Lung microvascular endothelial cell (primary cell): ENCODE measurements around the gene MGAT5. TPM values are rescaled to one million over a fixed set of nuclear protein-coding genes. Genes with fewer than 3 reads are reported as not detected.

ENCODE experiments used
- DNase-seq, 2 donors: peaks; one replicate each; pipeline versions ENCODE4 v3.0.0 to v3.0.0-alpha.2; 2010; ENCODE audit warnings: low read depth in 2 of 2
- total RNA-seq: library from RNA; depleted of rRNA; stranded (reverse); fragments of >200 nt; gene quantifications from 2 replicates; pipeline ENCODE4 v1.2.1, GENCODE V29; 2014

MGAT5 gene
- total RNA-seq, 1 donor from 2014 or later = 158 TPM

DNA sequence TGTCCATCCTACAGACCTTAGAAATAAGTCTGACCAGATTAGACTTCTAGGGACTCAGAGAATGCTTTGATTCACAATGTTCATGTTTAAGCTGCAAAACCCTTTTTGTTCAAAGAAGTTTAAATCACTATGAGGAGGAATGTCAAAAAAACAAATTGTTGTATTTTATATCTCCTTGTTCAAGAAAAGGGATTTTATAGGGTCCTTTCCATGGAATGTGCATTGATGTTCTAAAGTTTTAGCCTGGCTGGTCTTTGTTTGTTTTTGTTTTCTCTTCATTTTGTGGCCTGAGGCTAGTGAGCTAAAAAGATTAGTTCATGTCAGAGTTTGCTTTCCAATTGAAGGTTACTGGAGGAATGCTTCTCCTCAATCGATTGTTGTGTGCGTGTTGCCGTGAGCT lies 77.2 kb downstream of the MGAT5 start:
- DNase-seq = no peak

- peak; percentile 52 to 54 for DNase-seq
Observed at GRCh38 chr2:134333646-134334189, 79.8 kb downstream of the MGAT5 start.

GRCh38 chr2:134334542-134335353 lies 80.9 kb downstream of the MGAT5 start:
- no peak for DNase-seq

GRCh38 chr2:134335601-134336000 lies 81.7 kb downstream of the MGAT5 start:
- no peak for DNase-seq

- no peak for DNase-seq
Observed at GRCh38 chr2:134336352-134336751, 82.5 kb downstream of the MGAT5 start.

DNA sequence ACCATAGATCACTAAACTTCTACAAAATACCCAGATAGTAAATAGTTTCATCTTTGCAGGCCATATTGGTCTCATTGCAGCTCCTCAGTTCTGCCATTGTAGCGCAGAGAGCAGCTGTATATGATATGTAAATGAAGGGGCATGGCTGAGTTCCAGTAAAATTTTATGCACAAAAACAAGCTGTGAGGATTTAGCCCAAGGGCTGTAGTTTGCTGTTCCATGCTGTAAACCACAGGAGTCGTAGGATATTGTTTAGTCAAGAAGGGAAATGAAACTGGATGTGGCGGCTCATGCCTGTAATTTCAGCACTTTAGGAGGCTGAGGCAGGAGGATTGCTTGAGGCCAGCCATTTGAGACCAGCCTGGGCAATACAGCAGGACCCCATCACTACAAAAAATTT lies 83.0 kb downstream of the MGAT5 start:
- DNase-seq = no peak

DNA sequence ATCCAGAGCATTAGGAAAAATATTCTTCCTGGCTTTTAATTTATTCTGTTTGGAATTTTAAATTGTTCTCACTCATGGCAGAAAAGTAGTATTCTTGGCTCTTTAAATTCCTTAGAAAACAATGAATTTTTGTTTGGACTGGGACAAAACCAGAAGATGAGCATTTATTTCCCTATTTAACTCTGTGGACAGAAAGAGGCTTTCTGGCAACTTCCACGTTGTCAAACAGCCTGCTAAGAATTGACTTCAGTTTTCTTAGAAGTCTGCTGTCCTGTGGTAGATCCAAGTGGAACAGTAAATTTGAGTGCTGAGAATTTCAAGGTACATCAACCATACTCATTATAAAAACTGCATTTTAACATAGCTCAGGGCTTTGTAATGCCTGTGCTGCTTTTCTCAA lies 83.8 kb downstream of the MGAT5 start:
- DNase-seq = no peak

- DNase-seq = no peak
Observed at GRCh38 chr2:134338208-134338607, 84.3 kb downstream of the MGAT5 start.

- DNase-seq = peak; percentile 20 to 50
Observed at GRCh38 chr2:134341476-134341875, 87.6 kb downstream of the MGAT5 start.

DNA sequence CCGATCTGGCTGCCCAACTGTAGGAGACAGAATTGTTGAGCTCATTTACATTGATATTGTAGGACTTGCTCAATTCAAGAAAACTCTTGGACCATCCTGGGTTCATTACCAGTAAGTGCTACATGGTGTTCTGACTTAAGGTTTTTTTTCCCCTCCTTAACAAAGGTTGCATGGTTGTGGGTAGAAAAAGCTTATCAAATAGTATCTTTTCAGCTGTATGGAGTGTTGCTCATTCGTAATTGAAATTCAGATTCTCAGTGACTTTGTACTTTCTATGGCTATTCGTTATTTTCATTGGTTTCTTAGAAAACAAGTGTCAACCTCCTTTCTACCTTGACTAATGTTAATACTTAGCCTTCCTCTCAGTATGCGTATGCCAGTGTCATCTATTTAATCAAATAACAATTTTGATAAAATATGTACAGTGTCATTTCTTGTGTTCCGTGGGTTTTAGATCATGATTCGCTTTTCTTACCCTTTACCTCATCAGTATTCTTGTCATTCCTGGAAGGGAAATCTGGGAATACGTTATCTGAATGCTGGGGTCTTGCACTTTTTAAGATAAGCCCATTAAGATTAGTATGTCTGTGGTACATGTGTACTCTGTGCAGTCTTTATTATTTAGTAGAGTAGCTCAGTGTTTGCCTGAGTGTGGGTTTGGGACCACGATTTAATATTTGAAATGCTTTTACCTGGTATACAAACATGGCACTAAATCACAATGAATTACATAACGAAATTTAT lies 91.3 kb downstream of the MGAT5 start:
- DNase-seq = no peak

- DNase-seq = no peak
Observed at GRCh38 chr2:134346141-134346540, 92.3 kb downstream of the MGAT5 start.

GRCh38 chr2:134347756-134348155 lies 93.9 kb downstream of the MGAT5 start:
- DNase-seq = no peak

DNA sequence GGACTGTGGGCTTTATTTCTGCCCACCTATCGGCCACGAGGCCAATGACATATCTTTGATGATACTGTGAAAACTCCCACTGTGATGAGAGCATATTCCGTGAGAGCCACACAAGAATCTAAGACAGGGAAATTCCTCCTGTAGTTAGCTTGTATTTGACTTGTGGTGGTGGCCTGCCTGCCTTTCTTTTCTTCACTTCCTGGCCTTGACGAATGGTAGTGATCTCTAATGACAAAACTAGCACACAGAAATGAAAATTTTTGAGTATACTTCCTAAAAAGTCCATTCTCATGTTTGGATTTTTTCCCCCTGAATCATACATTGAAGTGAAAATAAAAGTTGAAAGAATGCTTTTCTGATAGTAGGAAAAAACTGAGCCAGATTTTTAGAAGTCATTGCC lies 94.4 kb downstream of the MGAT5 start:
- peak in 1 of 2 donors; percentile 41 for DNase-seq

- no peak for DNase-seq
Observed at GRCh38 chr2:134348760-134349159, 94.9 kb downstream of the MGAT5 start.

DNA sequence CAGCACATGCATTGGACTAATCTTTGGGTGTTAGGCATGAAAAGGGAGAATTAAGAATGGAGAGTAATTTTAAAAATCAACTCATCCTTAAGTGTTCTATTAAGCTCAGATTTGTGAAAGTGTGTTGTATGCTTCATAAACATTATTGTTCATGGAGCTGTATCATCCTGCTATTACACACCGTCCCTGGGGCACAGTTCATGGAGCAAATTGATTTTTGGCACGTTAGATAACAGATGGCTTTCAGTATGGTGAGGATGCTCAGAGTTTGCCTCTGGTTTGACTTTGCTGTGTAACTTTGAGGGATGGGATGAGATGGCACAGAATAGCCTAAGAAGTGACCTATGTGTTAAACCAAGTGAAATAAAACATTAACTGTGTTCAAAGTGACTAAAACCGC lies 97.1 kb downstream of the MGAT5 start:
- no peak for DNase-seq

DNA sequence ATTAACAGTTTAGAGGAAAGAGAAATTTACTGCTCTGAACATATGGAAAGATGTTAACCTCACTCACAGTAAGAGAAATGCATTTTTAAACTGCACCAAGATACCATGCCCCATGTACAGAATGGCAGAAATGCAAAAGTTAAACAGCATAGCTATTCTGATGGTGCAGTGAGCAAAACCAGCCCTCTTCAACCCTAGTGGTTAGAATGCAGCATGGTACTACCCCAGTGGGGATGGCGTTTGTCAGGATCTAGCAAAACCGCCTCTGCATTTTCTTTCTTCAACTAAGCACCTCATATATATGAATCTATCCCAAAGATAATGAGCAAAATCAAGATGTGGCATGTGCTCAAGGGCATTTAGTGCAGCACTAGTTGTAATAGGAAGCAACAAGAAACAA lies 98.0 kb downstream of the MGAT5 start:
- no peak for DNase-seq

DNA sequence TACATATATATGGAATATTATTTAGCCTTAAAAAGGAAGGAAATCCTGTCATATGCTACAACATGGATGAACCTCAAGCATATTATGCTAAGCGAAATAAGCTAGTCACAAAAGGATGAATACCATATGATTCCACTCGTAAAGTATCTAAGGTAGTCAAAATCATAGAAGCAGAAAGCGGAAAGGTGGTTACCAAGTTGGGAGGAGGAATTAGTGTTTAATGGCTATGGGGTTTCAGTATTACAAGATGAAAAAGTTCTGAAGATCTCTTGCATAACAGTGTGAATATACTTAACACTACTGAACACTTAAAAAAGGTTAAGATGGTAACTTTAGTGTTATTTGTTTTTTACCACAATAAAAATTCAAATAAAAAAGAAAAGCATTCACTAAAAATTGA lies 99.0 kb downstream of the MGAT5 start:
- DNase-seq = no peak

GRCh38 chr2:134354611-134355010 lies 100.7 kb downstream of the MGAT5 start:
- no peak for DNase-seq

DNA sequence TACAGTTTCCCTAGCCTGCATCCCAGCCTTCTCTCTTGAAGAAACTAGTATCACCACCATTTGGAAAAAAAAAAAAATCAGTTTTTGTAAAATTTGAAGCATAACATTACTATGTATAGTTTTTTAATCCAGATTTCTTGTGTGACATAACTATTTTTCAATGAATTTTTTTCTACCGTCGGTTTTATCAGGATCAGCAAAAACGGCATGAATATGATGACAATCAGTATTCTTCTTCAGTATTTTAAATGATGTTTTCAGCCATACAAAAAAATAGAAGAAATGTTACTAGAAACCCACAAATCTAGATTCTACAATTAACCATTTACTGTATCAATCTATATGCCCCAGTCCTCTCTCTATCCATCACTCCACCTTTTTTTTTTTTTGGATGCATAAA lies 103.9 kb downstream of the MGAT5 start:
- DNase-seq = no peak

DNA sequence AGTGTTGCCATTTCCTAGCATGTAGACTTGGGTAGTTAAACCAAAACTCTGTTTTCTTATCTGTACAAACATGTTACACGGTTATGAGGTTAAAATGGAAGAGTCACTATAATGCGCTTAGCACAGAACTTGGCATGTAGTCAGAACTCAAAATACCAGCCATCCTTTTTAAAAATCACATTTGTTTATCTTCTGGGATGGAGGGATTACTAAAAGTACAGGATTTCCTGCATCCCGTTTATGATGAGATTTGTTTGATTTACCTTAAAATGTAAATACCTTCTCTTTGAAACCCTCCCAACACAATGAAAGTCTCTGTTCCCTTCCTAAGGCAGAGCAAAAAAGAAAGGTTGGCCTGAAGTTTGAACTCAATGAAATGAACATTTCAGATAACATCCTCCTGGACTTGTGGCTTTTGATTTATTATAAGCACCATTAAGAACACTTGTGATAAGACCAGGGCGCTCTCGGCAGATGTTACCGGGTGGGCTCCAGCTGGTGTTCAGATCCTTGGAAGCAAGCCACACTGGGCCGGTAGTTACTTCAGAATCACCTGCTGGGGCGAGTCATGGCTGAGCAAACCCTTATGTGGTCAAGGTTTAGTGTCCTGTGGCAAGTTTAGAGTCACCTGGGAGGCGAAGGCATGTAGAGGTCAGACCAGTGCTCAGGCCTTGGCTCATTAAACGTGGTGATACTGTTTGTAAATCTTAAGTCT lies 105.7 kb downstream of the MGAT5 start:
- DNase-seq = peak; percentile 29 to 68

GRCh38 chr2:134360745-134361487 lies 107.0 kb downstream of the MGAT5 start:
- peak in 1 of 2 donors; percentile 86 for DNase-seq
